ENCODE data around the gene NOL4L.

NOL4L gene

GRCh38 chr20:32456869-32457478 lies 128.2 kb downstream of the NOL4L start:
- no peak for DNase-seq (ENCODE audit: low spot score)

GRCh38 chr20:32455901-32456701 lies 129.0 kb downstream of the NOL4L start:
- DNase-seq (ENCODE audit: low spot score) = no peak

- no peak for DNase-seq (ENCODE audit: low spot score)
Measured at GRCh38 chr20:32455171-32455900, 129.8 kb downstream of the NOL4L start.

- DNase-seq (ENCODE audit: low spot score) = no peak
Measured at GRCh38 chr20:32454164-32455145, 130.7 kb downstream of the NOL4L start.

GRCh38 chr20:32453467-32454163 lies 131.5 kb downstream of the NOL4L start:
- no peak for DNase-seq (ENCODE audit: low spot score)

GRCh38 chr20:32452776-32453466 lies 132.2 kb downstream of the NOL4L start:
- no peak for DNase-seq (ENCODE audit: low spot score)

GRCh38 chr20:32451682-32452461 lies 133.3 kb downstream of the NOL4L start:
- no peak for DNase-seq (ENCODE audit: low spot score)

- no peak for DNase-seq (ENCODE audit: low spot score)
Measured at GRCh38 chr20:32451340-32451681, 133.8 kb downstream of the NOL4L start.

GRCh38 chr20:32450484-32451061 lies 134.6 kb downstream of the NOL4L start:
- DNase-seq (ENCODE audit: low spot score) = no peak

- DNase-seq (ENCODE audit: low spot score) = no peak
Measured at GRCh38 chr20:32449890-32450401, 135.2 kb downstream of the NOL4L start.

- DNase-seq (ENCODE audit: low spot score) = no peak
Measured at GRCh38 chr20:32449057-32449889, 135.9 kb downstream of the NOL4L start.

GRCh38 chr20:32448306-32449056 lies 136.7 kb downstream of the NOL4L start:
- DNase-seq (ENCODE audit: low spot score) = no peak

GRCh38 chr20:32447136-32448027 lies 137.8 kb downstream of the NOL4L start:
- no peak for DNase-seq (ENCODE audit: low spot score)

GRCh38 chr20:32446301-32447100 lies 138.6 kb downstream of the NOL4L start:
- no peak for DNase-seq (ENCODE audit: low spot score)

GRCh38 chr20:32445539-32446273 lies 139.4 kb downstream of the NOL4L start:
- no peak for DNase-seq (ENCODE audit: low spot score)
